HepG2 (cell line): ENCODE results near the gene C10orf67. TPM values are rescaled to one million over a fixed set of nuclear protein-coding genes. Genes with fewer than 3 reads are reported as not detected.

ENCODE experiments used
- ARID2 ChIP-seq: sonication (generic); formaldehyde crosslinking; IDR thresholded peaks from 2 replicates; pipeline ENCODE4 v1.8.1; 2022; ENCODE audit warnings: mild to moderate bottlenecking, missing genetic modification reagents, borderline replicate concordance
- BATF2 ChIP-seq: sonication (generic); formaldehyde crosslinking; IDR thresholded peaks from 2 replicates; pipeline ENCODE4 v1.8.0; 2022; ENCODE audit warnings: mild to moderate bottlenecking, missing genetic modification reagents, moderate library complexity
- CEBPB ChIP-seq: IDR thresholded peaks from 2 replicates; pipeline ENCODE4 v1.6.1; 2011; ENCODE audit warnings: low read depth, low read length, improper control_type of control experiment, borderline replicate concordance
- DPF2 ChIP-seq: sonication (generic); formaldehyde crosslinking; IDR thresholded peaks from 2 replicates; pipeline ENCODE4 v1.4.0; 2020; ENCODE audit warnings: mild to moderate bottlenecking, low read depth, missing genetic modification reagents, borderline replicate concordance
- FOSL1 ChIP-seq: sonication (generic); formaldehyde crosslinking; IDR thresholded peaks from 2 replicates; pipeline ENCODE4 v1.9.0; 2021; ENCODE audit warnings: missing genetic modification reagents, borderline replicate concordance
- FOSL2 ChIP-seq: sonication (generic); formaldehyde crosslinking; IDR thresholded peaks from 2 replicates; pipeline ENCODE4 v1.4.0; 2020; ENCODE audit warnings: missing genetic modification reagents
- GABPB1 ChIP-seq: IDR thresholded peaks from 2 replicates; pipeline ENCODE4 v1.6.1; 2016; ENCODE audit warnings: mild to moderate bottlenecking, missing genetic modification reagents, moderate library complexity, missing compliant biosample characterization
- HDAC6 ChIP-seq: fragments of 200-600 bp; sonication (generic); IDR thresholded peaks from 2 replicates; pipeline ENCODE4 v1.7.0; 2017; ENCODE audit warnings: mild to moderate bottlenecking, antibody characterized with exemption, low read length, low read depth
- MAFG ChIP-seq: sonication (generic); formaldehyde crosslinking; IDR thresholded peaks from 2 replicates; pipeline ENCODE4 v1.5.1; 2020; ENCODE audit warnings: mild to moderate bottlenecking, missing genetic modification reagents
- MLLT10 ChIP-seq: sonication (generic); formaldehyde crosslinking; IDR thresholded peaks from 2 replicates; pipeline ENCODE4 v1.4.0; 2020; ENCODE audit warnings: missing genetic modification reagents
- PAXIP1 ChIP-seq: sonication (generic); formaldehyde crosslinking; conservative IDR thresholded peaks from 2 replicates; pipeline ENCODE4 v1.4.0; 2020; ENCODE audit warnings: mild to moderate bottlenecking, missing genetic modification reagents, moderate library complexity
- RFXANK ChIP-seq: IDR thresholded peaks from 2 replicates; pipeline ENCODE4 v1.6.1; 2016
- SAP130 ChIP-seq: IDR thresholded peaks from 2 replicates; pipeline ENCODE4 v1.6.1; 2016; ENCODE audit warnings: low read depth
- TEAD3 ChIP-seq: optimal IDR thresholded peaks from 2 replicates; pipeline ENCODE3; 2016; ENCODE audit warnings: borderline replicate concordance
- ZBTB1 ChIP-seq: sonication (generic); formaldehyde crosslinking; IDR thresholded peaks from 2 replicates; pipeline ENCODE4 v1.4.0; 2020; ENCODE audit warnings: missing genetic modification reagents, borderline replicate concordance
- ZC3H4 ChIP-seq: sonication (generic); formaldehyde crosslinking; IDR thresholded peaks from 2 replicates; pipeline ENCODE4 v1.4.0; 2020; ENCODE audit warnings: missing genetic modification reagents, borderline replicate concordance
- ZNF12 ChIP-seq: sonication (generic); formaldehyde crosslinking; IDR thresholded peaks from 2 replicates; pipeline ENCODE4 v1.5.0; 2020; ENCODE audit warnings: missing genetic modification reagents
- ZNF256 ChIP-seq: sonication (generic); formaldehyde crosslinking; conservative IDR thresholded peaks from 2 replicates; pipeline ENCODE4 v1.4.0; 2020; ENCODE audit warnings: missing genetic modification reagents
- ZNF367 ChIP-seq: sonication (generic); formaldehyde crosslinking; IDR thresholded peaks from 2 replicates; pipeline ENCODE4 v1.4.0; 2020; ENCODE audit warnings: missing genetic modification reagents, borderline replicate concordance
- ZNF619 ChIP-seq: sonication (generic); formaldehyde crosslinking; IDR thresholded peaks from 2 replicates; pipeline ENCODE4 v1.4.0; 2020; ENCODE audit warnings: mild to moderate bottlenecking, missing genetic modification reagents
- ZNF720 ChIP-seq: sonication (generic); formaldehyde crosslinking; IDR thresholded peaks from 2 replicates; pipeline ENCODE4 v1.4.0; 2020; ENCODE audit warnings: missing genetic modification reagents
- ZNF75D ChIP-seq: sonication (generic); formaldehyde crosslinking; IDR thresholded peaks from 2 replicates; pipeline ENCODE4 v1.8.1; 2023; ENCODE audit warnings: missing genetic modification reagents, mild to moderate bottlenecking, borderline replicate concordance
- ZNF891 ChIP-seq: sonication (generic); formaldehyde crosslinking; IDR thresholded peaks from 2 replicates; pipeline ENCODE4 v1.5.0; 2020; ENCODE audit warnings: mild to moderate bottlenecking, missing genetic modification reagents
- ZSCAN9 ChIP-seq: IDR thresholded peaks from 2 replicates; pipeline ENCODE4 v1.6.1; 2016; ENCODE audit warnings: borderline replicate concordance
- polyA plus RNA-seq, 8 experiments: library from polyadenylated mRNA; depleted of rRNA in 3 of 8; stranded (reverse) in 7 of 8; unstranded in 1 of 8; fragments of >200 nt; fragmentation: Illumina TruSeq in 4 of 8; extraction: Trizol in 4 of 8; gene quantifications; 2 replicates each; pipeline versions ENCODE4 v1.2.1 to v1.2.3, GENCODE V29; 2011 to 2016; ENCODE audit warnings: low read depth in 4 of 8, missing spikeins in 1 of 8, mixed read lengths in 1 of 8; ENCODE audit not compliant: insufficient read depth in 1 of 8
- total RNA-seq, 5 experiments: library from RNA; depleted of rRNA; stranded (reverse); fragments of >200 nt; fragmentation: Illumina TruSeq; extraction: Trizol; gene quantifications; 2 replicates each; pipeline ENCODE4 v1.2.3, GENCODE V29; 2016; ENCODE audit warnings: low read depth in 1 of 5
- TF ChIP-seq, protein P1 (sequence below): IDR thresholded peaks from 2 replicates; pipeline ENCODE4 v1.6.1; 2016; ENCODE audit warnings: low read depth

Gene C10orf67
- total and polyA plus RNA-seq, 2 of the 13 experiments (the other 11 are each of a cell fraction or from before 2014, with no cell fraction given) = not detected

DNA sequence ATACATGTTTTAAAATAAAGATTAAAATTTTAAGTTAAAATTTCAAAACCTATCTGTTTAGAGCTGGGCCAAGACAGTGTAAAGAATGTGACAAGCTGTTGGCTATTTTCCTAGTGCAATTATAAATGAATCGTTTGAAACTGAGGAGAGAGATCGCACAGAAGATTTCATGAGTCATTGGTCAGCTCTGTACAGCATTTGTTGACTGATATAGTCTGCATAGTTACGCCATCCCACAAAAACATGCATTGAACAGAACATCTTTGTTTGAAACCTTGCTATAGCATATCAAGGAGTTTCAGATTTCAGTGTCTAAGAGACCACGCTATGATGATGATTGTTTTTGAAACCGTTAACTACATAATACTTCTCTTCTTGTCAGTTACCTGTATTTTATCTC, 1.3 kb upstream of the C10orf67 start (continued):
- TF ChIP-seq PAXIP1 (CRISPR knock-in tag) (0 out of 2 replicates have a peak, but pooled peaks have one; percentile 29), RFXANK (no peak), DPF2 (CRISPR knock-in tag) (no peak), CEBPB (peak; percentile 83), FOSL1 (CRISPR knock-in tag) (peak; percentile 18; the same call in 1 of the 2 replicates), FOSL2 (peak; percentile 92), ZC3H4 (no peak), ZNF720 (CRISPR knock-in tag) (no peak), ZNF256 (CRISPR knock-in tag) (no peak), ZBTB1 (CRISPR knock-in tag) (no peak), ZNF619 (CRISPR knock-in tag) (no peak), BATF2 (CRISPR knock-in tag) (no peak), SAP130 (CRISPR knock-in tag) (peak; percentile 54), GABPB1 (CRISPR knock-in tag) (no peak), MLLT10 (CRISPR knock-in tag) (no peak), ZNF367 (no peak), TEAD3 (CRISPR knock-in tag) (peak; percentile 56), ZNF891 (no peak), HDAC6 (no peak), ZNF75D (CRISPR knock-in tag) (no peak), ZNF12 (CRISPR knock-in tag) (0 out of 2 replicates have a peak, but pooled peaks have one; percentile 24), MAFG (CRISPR knock-in tag) (no peak), ZSCAN9 (no peak), ARID2 (no peak)
- TF ChIP-seq, protein P1, sequence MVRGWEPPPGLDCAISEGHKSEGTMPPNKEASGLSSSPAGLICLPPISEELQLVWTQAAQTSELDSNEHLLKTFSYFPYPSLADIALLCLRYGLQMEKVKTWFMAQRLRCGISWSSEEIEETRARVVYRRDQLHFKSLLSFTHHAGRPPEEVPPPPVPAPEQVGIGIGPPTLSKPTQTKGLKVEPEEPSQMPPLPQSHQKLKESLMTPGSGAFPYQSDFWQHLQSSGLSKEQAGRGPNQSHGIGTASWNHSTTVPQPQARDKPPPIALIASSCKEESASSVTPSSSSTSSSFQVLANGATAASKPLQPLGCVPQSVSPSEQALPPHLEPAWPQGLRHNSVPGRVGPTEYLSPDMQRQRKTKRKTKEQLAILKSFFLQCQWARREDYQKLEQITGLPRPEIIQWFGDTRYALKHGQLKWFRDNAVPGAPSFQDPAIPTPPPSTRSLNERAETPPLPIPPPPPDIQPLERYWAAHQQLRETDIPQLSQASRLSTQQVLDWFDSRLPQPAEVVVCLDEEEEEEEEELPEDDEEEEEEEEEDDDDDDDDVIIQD = peak; percentile 48; the same call in 1 of the 2 replicates
